CD8-positive, alpha-beta memory T cell (primary cell): ENCODE measurements around the gene TSGA10. TPM values are rescaled to one million over a fixed set of nuclear protein-coding genes. Genes with fewer than 3 reads are reported as not detected.

Experiments used
- CTCF ChIA-PET: fragments of 350-600 bp; sonication (Branson Sonifier 250); formaldehyde crosslinking; loops from one replicate; lab custom pipeline; 2021; ENCODE audit warnings: antibody characterized with exemption; lab: Charles Lee
- POLR2A ChIA-PET: fragments of 350-600 bp; sonication (Branson Sonifier 250); formaldehyde crosslinking; loops from one replicate; lab custom pipeline; 2021; ENCODE audit warnings: antibody characterized with exemption; lab: Charles Lee
- DNase-seq, 5 donors: peaks; one replicate each; pipeline versions ENCODE4 v3.0.0 to v3.0.0-alpha.2; 2020 to 2022; ENCODE audit warnings: mixed read lengths in 1 of 5
- H3K27ac ChIP-seq: one replicate; pipeline ENCODE4 v1.7.0; 2013; ENCODE audit warnings: low read depth, mild to moderate bottlenecking, low read length, moderate library complexity
- H3K27me3 ChIP-seq: 2 replicates; pipeline ENCODE4 v1.7.0; 2013; ENCODE audit warnings: low read length, mild to moderate bottlenecking; ENCODE audit not compliant: insufficient read depth, poor library complexity, severe bottlenecking
- H3K36me3 ChIP-seq: 2 replicates; pipeline ENCODE4 v1.7.0; 2013; ENCODE audit warnings: mild to moderate bottlenecking, low read length, moderate library complexity; ENCODE audit not compliant: insufficient read depth
- H3K4me1 ChIP-seq: 2 replicates; pipeline ENCODE4 v1.7.0; 2013; ENCODE audit warnings: mild to moderate bottlenecking, low read length, moderate library complexity; ENCODE audit not compliant: insufficient read depth
- H3K4me3 ChIP-seq: 2 replicates; pipeline ENCODE4 v1.7.0; 2013; ENCODE audit warnings: mild to moderate bottlenecking, low read length
- H3K9me3 ChIP-seq: 2 replicates; pipeline ENCODE4 v1.7.0; 2013; ENCODE audit warnings: mild to moderate bottlenecking, low read length
- H3K27ac Mint-ChIP-seq, 8 donors: one replicate each; pipeline ENCODE4 v1.8.0; 2020 to 2021; ENCODE audit warnings: mixed read lengths in 8 of 8, mild to moderate bottlenecking in 6 of 8, inconsistent platforms in 3 of 8, moderate library complexity in 3 of 8
- H3K27me3 Mint-ChIP-seq, 2 donors: one replicate each; pipeline ENCODE4 v1.8.0; 2020 to 2021; ENCODE audit warnings: mixed read lengths in 2 of 2, mild to moderate bottlenecking in 1 of 2, moderate library complexity in 1 of 2
- H3K36me3 Mint-ChIP-seq, 3 donors: one replicate each; pipeline ENCODE4 v1.8.0; 2020 to 2021; ENCODE audit warnings: mixed read lengths in 3 of 3, inconsistent platforms in 1 of 3, mild to moderate bottlenecking in 1 of 3
- H3K4me1 Mint-ChIP-seq, 3 donors: one replicate each; pipeline ENCODE4 v1.8.0; 2020 to 2021; ENCODE audit warnings: mixed read lengths in 3 of 3, inconsistent platforms in 1 of 3, mild to moderate bottlenecking in 1 of 3
- H3K4me3 Mint-ChIP-seq, 7 donors: one replicate each; pipeline ENCODE4 v1.8.0; 2020 to 2021; ENCODE audit warnings: mixed read lengths in 7 of 7, mild to moderate bottlenecking in 6 of 7, moderate library complexity in 4 of 7, inconsistent platforms in 2 of 7
- H3K9me3 Mint-ChIP-seq, 5 donors: one replicate each; pipeline ENCODE4 v1.8.0; 2020 to 2022; ENCODE audit warnings: mixed read lengths in 5 of 5, mild to moderate bottlenecking in 3 of 5, moderate library complexity in 2 of 5, inconsistent platforms in 1 of 5
- polyA plus RNA-seq: library from polyadenylated mRNA; unstranded; fragments of 300-500 nt; fragmentation: Illumina TruSeq; gene quantifications from one replicate; pipeline ENCODE4 v1.2.3, GENCODE V29; 2021
- total RNA-seq, 2 experiments: library from RNA; stranded (reverse); gene quantifications; one replicate each; pipeline ENCODE4 v1.2.3, GENCODE V29; 2021

TSGA10 gene
- total and polyA plus RNA-seq, 3 experiments from 2014 or later, result 6.4 to 16.8 (median 6.7) TPM

DNA sequence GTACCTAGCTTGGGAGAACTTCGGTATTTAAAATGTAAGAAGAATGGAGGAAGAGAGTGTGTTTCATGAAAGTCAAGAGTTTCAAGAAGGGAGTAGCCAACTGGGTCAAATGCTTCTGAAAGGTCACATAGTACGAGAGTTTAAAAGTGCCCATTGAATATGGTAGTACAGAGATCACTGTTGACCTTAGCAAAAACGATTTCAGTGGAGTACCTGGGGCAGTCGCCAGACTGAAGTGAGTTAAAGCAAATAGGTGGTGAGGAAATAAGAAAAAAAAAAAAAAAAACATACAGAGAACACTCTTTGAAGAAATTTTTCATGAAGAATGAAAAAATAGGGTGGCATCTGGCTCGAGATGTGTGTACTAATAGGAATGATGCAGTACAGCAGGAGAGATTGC is 11.5 kb upstream of the TSGA10 start:
- peaks cover 13% of the 10 kb centered on the region for H3K36me3 ChIP-seq

DNA sequence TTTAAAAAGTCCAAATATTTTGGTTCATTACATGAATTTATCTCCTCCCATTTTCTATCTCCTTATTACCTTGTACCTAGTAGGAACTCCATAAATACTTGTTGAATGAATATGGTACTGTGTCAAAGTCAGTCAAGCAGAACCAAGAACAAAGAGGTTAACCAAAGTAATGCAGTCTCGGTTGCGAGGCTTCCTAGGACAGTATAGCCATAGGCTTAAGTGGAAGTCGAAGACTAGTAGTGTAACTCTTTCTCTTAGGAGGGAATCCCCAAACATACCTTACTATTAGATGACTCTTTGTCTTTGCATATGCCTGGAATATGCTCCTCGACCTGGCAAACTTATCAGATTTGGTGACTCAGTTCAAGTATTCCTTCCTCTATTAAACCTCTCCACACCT is 4.9 kb upstream of the TSGA10 start:
- ChIA-PET CTCF (interaction anchor here (1.2 kb wide), 1 partner anchor 9 kb away, joined by 4 read pairs; no protein-coding TSS in a partner anchor), POLR2A (no interaction called here)
- peaks cover 12% of the 10 kb centered on the region for H3K4me1 ChIP-seq
- Mint-ChIP-seq H3K27ac (peak overlapping the region in 6 of 8 donors; percentile 47 to 85 (median 67)), H3K36me3 (peaks cover 8 to 72% (median 15%) of the 10 kb centered on the region in 3 donors), H3K9me3 (no peaks in the 10 kb centered on the region), H3K4me1 (peaks cover 34 to 43% (median 40%) of the 10 kb centered on the region in 3 donors), H3K4me3 (peak overlapping the region in 1 of 7 donors; percentile 37), H3K27me3 (no peaks in the 10 kb centered on the region)
- no peak for DNase-seq
- H3K27ac ChIP-seq, result no peak overlapping the region
- H3K36me3 ChIP-seq, result peaks cover 8% of the 10 kb centered on the region
- H3K27me3 ChIP-seq, result no peaks in the 10 kb centered on the region
- no peaks in the 10 kb centered on the region for H3K9me3 ChIP-seq
- H3K4me3 ChIP-seq, result no peak overlapping the region

More for the DNA sequence above, 11.5 kb upstream of the TSGA10 start:
- Mint-ChIP-seq H3K4me3 (no peak overlapping the region), H3K27me3 (no peaks in the 10 kb centered on the region), H3K4me1 (peaks cover 3 to 15% (median 15%) of the 10 kb centered on the region in 3 donors), H3K9me3 (no peaks in the 10 kb centered on the region), H3K27ac (peak overlapping the region in 6 of 8 donors; percentile 18 to 81 (median 55)), H3K36me3 (peaks cover 0 to 81% (median 22%) of the 10 kb centered on the region in 3 donors)
- Histone ChIP-seq H3K4me1 (no peaks in the 10 kb centered on the region), H3K27me3 (no peaks in the 10 kb centered on the region), H3K27ac (no peak overlapping the region), H3K9me3 (no peaks in the 10 kb centered on the region), H3K4me3 (no peak overlapping the region)
- POLR2A ChIA-PET, result interaction anchor here (0.7 kb wide), 1 partner anchor 25 kb away, joined by 3 read pairs; no protein-coding TSS in a partner anchor
- CTCF ChIA-PET, result interaction anchor here (1.1 kb wide), 1 partner anchor 324 kb away, joined by 4 read pairs; the partner anchor contains the start of gene REV1
- DNase-seq, result no peak

DNA sequence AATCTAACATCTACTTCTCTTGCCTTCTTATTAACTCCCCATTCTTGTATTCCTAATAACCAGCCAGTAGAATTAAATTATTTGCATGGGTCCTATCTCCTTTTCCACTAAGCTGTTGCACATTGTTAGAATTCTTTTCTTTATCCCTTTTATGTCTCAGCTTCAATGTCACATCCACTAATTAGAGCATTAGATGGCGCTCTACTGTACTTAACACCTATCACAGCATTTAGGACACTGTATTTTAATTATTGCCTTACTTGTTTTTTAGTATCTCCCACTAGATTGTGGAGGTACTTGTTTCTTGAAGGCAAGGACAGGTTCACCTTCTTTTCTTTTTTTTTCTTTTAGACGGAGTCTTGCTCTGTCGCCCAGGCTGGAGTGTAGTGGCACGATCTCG is 3.9 kb upstream of the TSGA10 start:
- Histone ChIP-seq H3K36me3 (peaks cover 8% of the 10 kb centered on the region), H3K9me3 (no peaks in the 10 kb centered on the region), H3K4me1 (peaks cover 20% of the 10 kb centered on the region), H3K27ac (no peak overlapping the region), H3K27me3 (no peaks in the 10 kb centered on the region), H3K4me3 (no peak overlapping the region)
- peak overlapping the region in 2 of 7 donors; percentile 35 to 45 for H3K4me3 Mint-ChIP-seq
- no peaks in the 10 kb centered on the region for H3K9me3 Mint-ChIP-seq
- H3K4me1 Mint-ChIP-seq, result peaks cover 40 to 43% (median 41%) of the 10 kb centered on the region in 3 donors
- H3K27me3 Mint-ChIP-seq, result no peaks in the 10 kb centered on the region
- peak overlapping the region in 6 of 8 donors; percentile 8 to 73 (median 61) for H3K27ac Mint-ChIP-seq
- no peak for DNase-seq
- POLR2A ChIA-PET, result no interaction called here
- peaks cover 8 to 67% (median 13%) of the 10 kb centered on the region in 3 donors for H3K36me3 Mint-ChIP-seq
- CTCF ChIA-PET, result interaction anchor here (1.3 kb wide), 1 partner anchor 15 kb away, joined by 3 read pairs; no protein-coding TSS in a partner anchor

DNA sequence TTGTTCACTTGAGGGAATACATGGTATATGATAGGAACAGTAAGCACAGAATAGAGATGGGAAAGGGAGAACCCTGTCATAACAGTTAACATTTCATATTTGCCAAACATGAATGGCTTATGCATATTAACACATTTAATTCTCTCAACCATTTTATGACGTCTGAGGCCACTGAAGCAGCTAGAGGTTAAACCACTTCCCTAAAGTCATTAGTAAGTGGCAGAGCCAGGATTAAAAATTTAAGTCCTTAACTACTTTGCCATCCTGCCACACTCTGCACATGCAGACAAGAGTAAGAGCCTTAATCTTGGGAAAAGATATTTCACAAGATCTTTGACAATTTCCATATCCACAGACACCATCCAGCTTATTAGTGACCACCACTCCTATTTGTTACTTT is 2.1 kb upstream of the TSGA10 start:
- H3K4me3 ChIP-seq, result no peak overlapping the region
- no peak for DNase-seq
- H3K36me3 ChIP-seq, result peaks cover 8% of the 10 kb centered on the region
- POLR2A ChIA-PET, result no interaction called here
- H3K9me3 Mint-ChIP-seq, result no peaks in the 10 kb centered on the region
- peak overlapping the region in 5 of 8 donors; percentile 27 to 99 (median 85) for H3K27ac Mint-ChIP-seq
- H3K27ac ChIP-seq, result no peak overlapping the region
- no peaks in the 10 kb centered on the region for H3K27me3 Mint-ChIP-seq
- peaks cover 25% of the 10 kb centered on the region for H3K4me1 ChIP-seq
- peaks cover 40 to 43% (median 41%) of the 10 kb centered on the region in 3 donors for H3K4me1 Mint-ChIP-seq
- H3K4me3 Mint-ChIP-seq, result peak overlapping the region; percentile 17 to 85 (median 50)
- CTCF ChIA-PET, result interaction anchor here (1.1 to 1.3 kb wide), 3 partner anchors 11 to 24 kb away, joined by 3 to 4 read pairs (median 3); partner anchors contain the start of gene C2orf15
- no peaks in the 10 kb centered on the region for H3K27me3 ChIP-seq
- H3K36me3 Mint-ChIP-seq, result peaks cover 8 to 53% (median 12%) of the 10 kb centered on the region in 3 donors
- H3K9me3 ChIP-seq, result no peaks in the 10 kb centered on the region

DNA sequence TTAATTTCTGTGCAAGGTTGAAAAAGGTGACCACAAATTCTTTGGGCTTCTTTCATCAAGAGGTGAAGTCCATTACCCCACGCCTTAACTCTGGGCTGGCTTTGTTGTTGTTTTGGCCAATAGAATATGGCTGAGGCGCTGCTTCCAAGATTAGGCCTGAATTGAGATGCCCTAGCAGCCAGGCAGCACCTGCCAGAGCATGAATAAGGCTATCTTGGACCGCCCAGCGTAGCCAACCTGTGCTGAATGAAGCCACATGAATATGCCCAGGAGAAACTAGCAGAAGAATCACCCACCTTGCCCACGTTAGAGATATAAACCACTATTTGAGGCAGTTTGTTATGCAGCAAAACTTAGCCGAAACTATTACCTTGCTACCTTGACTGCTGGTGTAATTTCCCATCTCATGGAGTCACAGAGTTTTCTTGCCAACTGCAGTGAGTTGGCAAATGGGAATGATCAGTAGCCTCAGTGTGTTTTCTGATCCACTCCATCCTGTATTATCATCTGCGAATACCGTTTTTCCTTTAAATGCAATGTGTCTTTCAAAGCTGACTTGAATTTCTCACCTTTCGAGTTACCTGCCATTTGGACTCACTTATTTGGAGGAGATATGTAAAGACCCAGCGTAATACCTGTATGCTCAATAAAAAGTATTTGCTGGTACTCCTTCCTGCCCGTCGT is 679 bp downstream of the TSGA10 start:
- H3K9me3 Mint-ChIP-seq, result no peaks in the 10 kb centered on the region
- H3K4me1 Mint-ChIP-seq, result peaks cover 33 to 39% (median 37%) of the 10 kb centered on the region in 3 donors
- Histone ChIP-seq H3K27me3 (no peaks in the 10 kb centered on the region), H3K36me3 (peaks cover 8% of the 10 kb centered on the region), H3K27ac (peak overlapping the region; percentile 97), H3K9me3 (no peaks in the 10 kb centered on the region), H3K4me3 (peak overlapping the region; percentile 96), H3K4me1 (peaks cover 25% of the 10 kb centered on the region)
- H3K4me3 Mint-ChIP-seq, result peak overlapping the region in 4 of 7 donors; percentile 84 to 92 (median 89)
- ChIA-PET CTCF (interaction anchor here (0.7 to 1.0 kb wide), 2 partner anchors 13 kb away, joined by 3 read pairs; no protein-coding TSS in a partner anchor), POLR2A (interaction anchor here (0.6 to 2.8 kb wide), 6 partner anchors 13 to 545 kb away, joined by 3 to 40 read pairs (median 6); partner anchors contain the start of genes C2orf15, EIF5B, MITD1 and MRPL30)
- H3K36me3 Mint-ChIP-seq, result peaks cover 8 to 42% (median 10%) of the 10 kb centered on the region in 3 donors
- H3K27me3 Mint-ChIP-seq, result no peaks in the 10 kb centered on the region
- peak overlapping the region in 3 of 8 donors; percentile 88 to 99 (median 97) for H3K27ac Mint-ChIP-seq
- DNase-seq, result no peak

DNA sequence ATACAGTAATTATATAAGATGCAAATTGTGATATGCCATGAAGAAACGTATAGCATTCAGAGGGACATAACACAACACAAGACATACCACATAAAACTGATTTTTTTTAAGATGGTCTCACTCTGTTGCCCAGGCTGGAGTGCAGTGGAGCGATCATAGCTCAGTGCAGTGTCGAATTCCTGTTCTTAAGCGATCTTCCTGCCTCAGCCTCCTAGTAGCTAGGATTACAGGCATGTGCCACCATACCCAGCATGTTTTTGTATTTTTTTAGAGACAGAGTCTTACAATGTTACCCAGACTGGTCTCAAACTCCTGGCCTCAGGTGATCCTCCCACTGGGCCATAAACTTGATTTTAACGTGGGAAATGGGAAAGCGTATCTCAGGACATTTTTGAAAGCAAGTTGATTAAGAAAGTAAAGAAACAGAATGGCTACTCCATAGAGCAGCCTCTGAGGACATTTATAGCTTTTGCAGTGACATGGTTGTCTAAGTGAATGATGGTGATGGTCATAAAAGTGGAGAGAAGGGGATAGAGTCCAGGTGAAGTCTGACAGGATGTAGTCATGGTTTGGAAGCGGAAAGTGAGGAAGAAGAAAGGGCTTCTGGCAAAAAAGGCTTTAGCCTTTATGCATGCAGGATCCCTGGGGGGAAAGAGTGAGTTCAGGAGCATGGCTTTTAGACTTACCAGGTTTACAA is 2.4 kb downstream of the TSGA10 start:
- Histone ChIP-seq H3K4me1 (peaks cover 24% of the 10 kb centered on the region), H3K4me3 (no peak overlapping the region), H3K27me3 (no peaks in the 10 kb centered on the region), H3K9me3 (no peaks in the 10 kb centered on the region), H3K36me3 (peaks cover 6% of the 10 kb centered on the region), H3K27ac (no peak overlapping the region)
- Mint-ChIP-seq H3K27ac (no peak overlapping the region), H3K27me3 (no peaks in the 10 kb centered on the region), H3K4me1 (peaks cover 23 to 29% (median 27%) of the 10 kb centered on the region in 3 donors), H3K9me3 (no peaks in the 10 kb centered on the region), H3K4me3 (no peak overlapping the region), H3K36me3 (peaks cover 3 to 30% (median 6%) of the 10 kb centered on the region in 3 donors)
- no peak for DNase-seq
- POLR2A ChIA-PET, result no interaction called here
- CTCF ChIA-PET, result no interaction called here

DNA sequence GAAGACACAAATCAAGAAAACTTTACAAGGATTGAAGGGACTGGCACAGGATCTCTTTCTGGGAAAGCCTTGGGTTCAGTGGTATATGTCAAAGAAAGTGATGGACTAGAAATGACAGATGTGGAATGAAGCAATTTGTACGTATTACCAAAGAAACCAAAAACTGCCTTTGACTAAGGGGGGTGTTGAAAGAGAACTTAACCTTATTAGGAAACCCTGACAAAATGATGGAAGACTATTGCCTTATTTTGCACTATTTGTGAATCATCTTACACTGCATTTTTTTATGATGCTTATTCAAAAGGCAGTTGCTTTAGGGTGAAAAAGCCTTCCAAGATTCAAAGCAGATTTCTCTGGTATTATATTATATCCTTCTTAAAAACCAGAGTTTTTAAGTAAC is 4.0 kb downstream of the TSGA10 start:
- ChIA-PET POLR2A (no interaction called here), CTCF (no interaction called here)
- H3K36me3 Mint-ChIP-seq, result peaks cover 0 to 21% (median 2%) of the 10 kb centered on the region in 3 donors
- H3K4me3 Mint-ChIP-seq, result peak overlapping the region in 1 of 7 donors; percentile 62
- H3K9me3 Mint-ChIP-seq, result no peaks in the 10 kb centered on the region
- peaks cover 0 to 2% of the 10 kb centered on the region in 2 donors for H3K27me3 Mint-ChIP-seq
- Histone ChIP-seq H3K27ac (no peak overlapping the region), H3K36me3 (no peaks in the 10 kb centered on the region), H3K4me1 (peaks cover 15% of the 10 kb centered on the region), H3K9me3 (no peaks in the 10 kb centered on the region), H3K27me3 (no peaks in the 10 kb centered on the region), H3K4me3 (no peak overlapping the region)
- peak overlapping the region in 1 of 8 donors; percentile 6 for H3K27ac Mint-ChIP-seq
- no peak for DNase-seq
- H3K4me1 Mint-ChIP-seq, result peaks cover 7 to 18% (median 11%) of the 10 kb centered on the region in 3 donors
